GM13976 (cell line): ENCODE data around the gene RIC8A.
A peak's percentile ranks its signal among the peaks of the same experiment; 100 is the strongest.

Experiments
- DNase-seq: peaks from one replicate; pipeline ENCODE4 v3.0.0; 2012; ENCODE audit warnings: low spot score
- in situ Hi-C: fragments of 300-500 bp; cut with MboI; formaldehyde crosslinking; loops from one replicate; pipeline ENCODE4 v1.12.0; 2022; ENCODE audit warnings: low sequenced_read_pairs, mixed read lengths, inconsistent platforms; ENCODE audit not compliant: unreplicated experiment
- TF ChIP-seq, protein P1 (sequence below): IDR thresholded peaks from 2 replicates; pipeline ENCODE4 v1.5.1; 2012; ENCODE audit warnings: borderline replicate concordance, mild to moderate bottlenecking; ENCODE audit not compliant: insufficient read depth; ENCODE audit errors: extremely low read depth, missing control alignments, control extremely low read depth

The RIC8A gene

DNA sequence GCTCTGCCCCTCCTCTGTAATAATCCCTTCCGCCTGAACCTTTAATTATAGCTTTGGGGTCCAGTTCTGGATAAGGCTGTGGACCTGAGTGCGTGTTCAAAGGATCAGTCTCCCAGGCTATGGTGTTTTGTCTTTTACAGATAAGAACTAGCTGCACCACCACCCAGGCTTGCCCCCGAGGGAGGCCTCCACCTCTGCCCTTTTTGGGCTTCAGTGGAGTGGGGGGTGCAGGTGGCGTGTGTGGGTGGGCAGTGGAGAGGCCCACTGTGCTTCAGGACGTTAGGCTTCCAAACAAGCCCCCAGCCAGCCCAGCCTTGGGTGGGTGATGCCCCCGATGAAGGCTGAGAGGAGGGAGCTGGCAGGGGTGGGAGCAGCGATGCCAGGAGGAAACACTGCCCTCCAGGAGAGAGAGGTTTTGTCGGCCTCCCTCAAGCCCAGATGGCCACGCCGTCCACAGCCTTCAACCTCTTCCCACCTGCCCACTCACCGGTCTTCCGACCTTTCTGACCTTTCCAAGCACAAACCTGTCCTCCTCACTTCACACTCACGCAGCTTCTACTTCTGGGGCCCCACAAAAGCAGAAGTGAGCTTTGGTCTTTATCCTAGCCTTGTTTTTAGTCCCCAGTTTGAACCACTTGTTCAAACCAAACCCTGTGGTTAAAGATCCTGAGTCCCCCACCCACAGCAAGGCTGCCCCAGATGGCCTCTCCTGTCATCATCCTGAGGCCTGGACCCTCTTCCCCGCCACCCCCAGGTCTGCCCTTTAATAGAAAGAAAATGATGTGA, 49.6 kb downstream of the RIC8A start:
- DNase-seq, result peak; percentile 64
- TF ChIP-seq, protein P1, sequence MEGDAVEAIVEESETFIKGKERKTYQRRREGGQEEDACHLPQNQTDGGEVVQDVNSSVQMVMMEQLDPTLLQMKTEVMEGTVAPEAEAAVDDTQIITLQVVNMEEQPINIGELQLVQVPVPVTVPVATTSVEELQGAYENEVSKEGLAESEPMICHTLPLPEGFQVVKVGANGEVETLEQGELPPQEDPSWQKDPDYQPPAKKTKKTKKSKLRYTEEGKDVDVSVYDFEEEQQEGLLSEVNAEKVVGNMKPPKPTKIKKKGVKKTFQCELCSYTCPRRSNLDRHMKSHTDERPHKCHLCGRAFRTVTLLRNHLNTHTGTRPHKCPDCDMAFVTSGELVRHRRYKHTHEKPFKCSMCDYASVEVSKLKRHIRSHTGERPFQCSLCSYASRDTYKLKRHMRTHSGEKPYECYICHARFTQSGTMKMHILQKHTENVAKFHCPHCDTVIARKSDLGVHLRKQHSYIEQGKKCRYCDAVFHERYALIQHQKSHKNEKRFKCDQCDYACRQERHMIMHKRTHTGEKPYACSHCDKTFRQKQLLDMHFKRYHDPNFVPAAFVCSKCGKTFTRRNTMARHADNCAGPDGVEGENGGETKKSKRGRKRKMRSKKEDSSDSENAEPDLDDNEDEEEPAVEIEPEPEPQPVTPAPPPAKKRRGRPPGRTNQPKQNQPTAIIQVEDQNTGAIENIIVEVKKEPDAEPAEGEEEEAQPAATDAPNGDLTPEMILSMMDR, result no peak
- in situ Hi-C loops, result no loop called here

DNA sequence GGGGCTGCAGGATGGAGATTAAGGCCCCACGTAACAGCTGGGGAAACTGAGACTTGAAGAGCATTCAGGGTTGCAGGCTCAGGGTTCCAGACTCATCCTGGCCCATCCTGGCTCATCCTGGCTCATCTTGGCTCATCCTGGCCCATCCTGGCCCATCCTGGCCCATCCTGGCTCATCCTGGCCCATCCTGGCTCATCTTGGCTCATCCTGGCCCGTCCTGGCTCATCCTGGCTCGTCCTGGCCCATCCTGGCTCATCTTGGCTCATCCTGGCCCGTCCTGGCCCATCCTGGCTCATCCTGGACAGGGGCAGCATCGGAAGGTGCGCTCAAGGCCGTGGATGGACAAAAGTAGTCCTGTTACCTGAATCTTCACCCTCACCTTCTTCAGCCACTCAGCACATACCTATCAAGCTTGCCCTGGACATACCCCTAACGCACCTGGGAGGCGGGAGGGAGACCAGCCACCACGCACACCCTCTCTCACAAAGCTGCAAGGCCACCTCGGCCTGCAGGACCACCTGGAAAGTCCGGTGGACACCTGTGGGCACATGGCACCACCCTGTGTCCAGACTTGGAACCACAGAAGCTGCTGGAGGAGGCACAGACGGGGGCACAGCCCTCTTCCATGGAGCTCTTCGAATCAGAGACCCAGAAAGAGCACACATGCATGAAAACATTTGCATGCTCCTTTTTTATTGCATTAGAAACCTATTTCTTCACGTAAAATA, 50.4 kb downstream of the RIC8A start:
- TF ChIP-seq, protein P1, result peak; percentile 40
- DNase-seq, result no peak
- in situ Hi-C loops, result no loop called here

DNA sequence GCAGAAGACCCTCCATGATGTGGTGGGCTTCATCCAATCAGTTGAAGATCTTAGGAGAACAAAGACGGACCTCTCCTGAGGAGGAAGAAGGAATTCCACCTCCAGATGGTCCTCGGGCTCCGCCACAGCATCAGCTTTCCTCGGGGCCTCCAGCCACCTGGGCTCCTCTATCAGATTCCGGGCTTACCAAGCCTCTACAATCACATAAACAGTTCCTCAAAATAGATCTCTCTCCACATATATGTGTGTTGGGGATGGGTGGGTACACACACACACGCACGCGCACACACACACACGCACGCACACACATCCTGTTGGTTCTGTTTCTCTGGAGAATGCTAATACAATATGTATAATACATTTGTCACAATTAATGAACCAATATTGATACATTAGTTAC, 51.9 kb downstream of the RIC8A start:
- TF ChIP-seq, protein P1, result no peak
- DNase-seq, result no peak
- in situ Hi-C loops, result no loop called here

DNA sequence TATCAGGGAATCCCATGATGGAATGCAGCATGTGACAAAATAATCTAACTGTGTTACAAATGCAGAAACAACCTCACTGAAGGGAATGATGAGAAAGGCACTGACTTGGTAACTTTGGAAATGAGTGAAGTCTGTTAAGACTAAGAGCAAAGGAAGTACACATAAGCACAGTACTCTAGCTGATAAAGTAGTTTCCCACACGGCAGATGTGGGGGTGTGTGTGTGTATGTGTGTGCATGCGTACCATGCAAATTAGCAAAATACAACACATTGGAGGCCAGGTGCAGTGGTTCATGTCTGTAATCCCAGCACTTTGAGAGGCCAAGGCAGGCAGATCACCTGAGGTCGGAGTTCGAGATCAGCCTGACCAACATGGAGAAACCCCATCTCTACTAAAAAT, 54.1 kb downstream of the RIC8A start:
- DNase-seq, result no peak
- TF ChIP-seq, protein P1, result no peak
- in situ Hi-C loops, result no loop called here
